ENCODE data around the gene ASCL4. TPM values are rescaled to one million over a fixed set of nuclear protein-coding genes. Genes with fewer than 3 reads are reported as not detected.
A peak's percentile ranks its signal among the peaks of the same experiment; 100 is the strongest.

The ASCL4 gene
- total and polyA plus RNA-seq, 2 donors (not counting 1 experiment from before 2014, with no cell fraction given) = not detected

DNA sequence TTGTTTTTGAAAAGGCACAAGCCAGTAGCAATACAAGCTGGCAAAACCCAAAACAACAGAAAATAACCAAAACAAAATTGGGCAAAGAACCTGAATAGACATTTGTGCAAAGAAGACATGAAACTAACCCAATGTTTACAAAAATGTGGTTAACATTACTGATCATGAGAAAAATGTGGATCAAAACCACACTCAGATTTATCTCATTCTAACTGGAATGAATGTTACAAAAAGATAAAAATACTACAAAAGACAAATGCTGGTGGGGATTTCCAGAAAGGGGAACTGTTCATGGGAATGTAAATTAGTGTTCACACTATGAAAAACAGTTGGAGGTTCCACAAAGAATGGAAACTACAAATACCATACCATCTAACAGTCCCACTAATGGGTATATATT is 26.6 kb downstream of the ASCL4 start:
- Histone ChIP-seq H3K9me3 (ENCODE audit: control insufficient read depth, insufficient read depth, low read depth, low read length) (no peaks in the 10 kb centered on the region), H3K4me1 (ENCODE audit: control insufficient read depth, extremely low read depth, insufficient read depth, low read length) (no peaks in the 10 kb centered on the region), H3K9ac (ENCODE audit: insufficient read depth, low read length) (no peak overlapping the region), H3K27me3 (ENCODE audit: control insufficient read depth, insufficient read depth, low read length) (no peaks in the 10 kb centered on the region), H2AFZ (ENCODE audit: low read length) (no peak overlapping the region), H3K4me2 (ENCODE audit: extremely low read depth, insufficient read depth, low read length) (no peak overlapping the region), H3K79me2 (ENCODE audit: control insufficient read depth, insufficient read depth, low read length) (no peaks in the 10 kb centered on the region), H4K20me1 (ENCODE audit: control insufficient read depth, extremely low read depth, insufficient read depth, low read length) (no peaks in the 10 kb centered on the region), H3K27ac (ENCODE audit: insufficient read depth, low read length) (no peak overlapping the region), H3K4me3 (replicated peaks in 1 of 4; ENCODE audit: control extremely low read depth in 1 of 4, insufficient read depth in 1 of 4, low read depth in 3 of 4, low read length in 4 of 4) (no peak overlapping the region), H3K36me3 (ENCODE audit: control insufficient read depth, insufficient read depth, low read length) (no peaks in the 10 kb centered on the region)
- TF ChIP-seq EZH2 (IDR thresholded peaks at IDR 0.05; ENCODE audit: low read length, missing control alignments) = no peak
- TF ChIP-seq, protein P1, sequence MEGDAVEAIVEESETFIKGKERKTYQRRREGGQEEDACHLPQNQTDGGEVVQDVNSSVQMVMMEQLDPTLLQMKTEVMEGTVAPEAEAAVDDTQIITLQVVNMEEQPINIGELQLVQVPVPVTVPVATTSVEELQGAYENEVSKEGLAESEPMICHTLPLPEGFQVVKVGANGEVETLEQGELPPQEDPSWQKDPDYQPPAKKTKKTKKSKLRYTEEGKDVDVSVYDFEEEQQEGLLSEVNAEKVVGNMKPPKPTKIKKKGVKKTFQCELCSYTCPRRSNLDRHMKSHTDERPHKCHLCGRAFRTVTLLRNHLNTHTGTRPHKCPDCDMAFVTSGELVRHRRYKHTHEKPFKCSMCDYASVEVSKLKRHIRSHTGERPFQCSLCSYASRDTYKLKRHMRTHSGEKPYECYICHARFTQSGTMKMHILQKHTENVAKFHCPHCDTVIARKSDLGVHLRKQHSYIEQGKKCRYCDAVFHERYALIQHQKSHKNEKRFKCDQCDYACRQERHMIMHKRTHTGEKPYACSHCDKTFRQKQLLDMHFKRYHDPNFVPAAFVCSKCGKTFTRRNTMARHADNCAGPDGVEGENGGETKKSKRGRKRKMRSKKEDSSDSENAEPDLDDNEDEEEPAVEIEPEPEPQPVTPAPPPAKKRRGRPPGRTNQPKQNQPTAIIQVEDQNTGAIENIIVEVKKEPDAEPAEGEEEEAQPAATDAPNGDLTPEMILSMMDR (conservative IDR thresholded peaks at IDR 0.05 in 1 of 2, IDR thresholded peaks at IDR 0.05 in 1 of 2; ENCODE audit: low read depth in 1 of 2, low read length in 2 of 2) = no peak
- DNase-seq (ENCODE audit: low read depth in 2 of 2) = peak in 1 of 2 donors; percentile 71

DNA sequence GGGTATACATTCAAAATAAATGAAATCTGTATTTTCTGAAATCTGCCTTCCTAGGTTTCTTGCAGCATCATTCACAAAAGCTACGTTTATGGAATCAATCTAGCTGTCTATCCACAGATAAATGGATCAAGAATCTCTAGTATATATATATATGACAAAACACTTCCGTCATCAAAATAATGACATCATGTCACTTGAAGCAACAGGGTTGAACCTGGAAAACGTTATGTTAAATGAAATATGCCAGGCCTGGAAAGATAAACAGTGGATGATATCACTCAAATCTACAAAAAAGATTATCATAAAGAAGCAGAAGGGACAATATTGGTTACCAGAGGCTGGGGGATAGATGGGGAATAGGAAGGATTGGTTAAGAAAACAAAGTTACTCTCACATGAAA is 28.6 kb downstream of the ASCL4 start:
- Histone ChIP-seq H3K9ac (ENCODE audit: insufficient read depth, low read length) (no peak overlapping the region), H3K4me2 (ENCODE audit: extremely low read depth, insufficient read depth, low read length) (no peak overlapping the region), H3K9me3 (ENCODE audit: control insufficient read depth, insufficient read depth, low read depth, low read length) (no peaks in the 10 kb centered on the region), H3K27ac (ENCODE audit: insufficient read depth, low read length) (no peak overlapping the region), H2AFZ (ENCODE audit: low read length) (no peak overlapping the region), H3K4me1 (ENCODE audit: control insufficient read depth, extremely low read depth, insufficient read depth, low read length) (no peaks in the 10 kb centered on the region), H3K79me2 (ENCODE audit: control insufficient read depth, insufficient read depth, low read length) (no peaks in the 10 kb centered on the region), H3K36me3 (ENCODE audit: control insufficient read depth, insufficient read depth, low read length) (no peaks in the 10 kb centered on the region), H3K27me3 (ENCODE audit: control insufficient read depth, insufficient read depth, low read length) (no peaks in the 10 kb centered on the region), H3K4me3 (replicated peaks in 1 of 4; ENCODE audit: control extremely low read depth in 1 of 4, insufficient read depth in 1 of 4, low read depth in 3 of 4, low read length in 4 of 4) (no peak overlapping the region), H4K20me1 (ENCODE audit: control insufficient read depth, extremely low read depth, insufficient read depth, low read length) (no peaks in the 10 kb centered on the region)
- TF ChIP-seq EZH2 (IDR thresholded peaks at IDR 0.05; ENCODE audit: low read length, missing control alignments) = no peak
- TF ChIP-seq, protein P1 (conservative IDR thresholded peaks at IDR 0.05 in 1 of 2, IDR thresholded peaks at IDR 0.05 in 1 of 2; ENCODE audit: low read depth in 1 of 2, low read length in 2 of 2) = no peak
- no peak for DNase-seq (ENCODE audit: low read depth in 2 of 2)

DNA sequence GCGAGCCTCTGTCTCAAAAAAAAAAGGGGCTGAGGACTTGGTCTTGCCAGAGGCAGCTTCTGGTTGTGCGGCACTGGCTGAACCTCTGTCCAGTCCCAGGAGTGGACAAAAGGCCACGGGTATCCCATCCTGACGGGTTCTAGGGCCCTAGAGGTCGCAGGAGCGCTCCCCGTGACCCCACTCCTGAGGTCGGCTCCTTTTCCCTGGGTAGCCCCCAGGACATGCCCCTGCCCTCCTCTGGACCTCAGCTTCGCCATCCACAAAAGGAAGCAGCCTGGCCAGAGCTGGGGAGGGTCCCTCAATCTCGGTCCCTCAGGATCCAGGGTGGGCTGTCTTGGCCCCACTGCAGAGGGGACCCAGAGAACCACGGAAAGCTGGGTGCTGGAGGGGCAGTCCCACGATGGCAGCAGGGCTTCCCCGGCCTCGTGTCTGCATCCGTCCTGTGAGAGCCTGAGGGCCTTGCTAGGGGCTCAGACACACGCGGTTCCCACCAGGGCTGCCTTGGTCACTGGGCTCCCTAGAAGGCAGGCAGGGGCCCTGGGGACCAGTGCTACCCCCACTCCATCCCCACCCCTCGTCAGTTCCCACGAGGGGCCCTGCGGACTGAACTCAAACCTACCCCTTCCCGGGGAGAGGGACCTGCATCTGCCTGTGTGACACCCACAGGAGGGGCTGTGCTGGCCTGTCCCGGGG is 31.1 kb downstream of the ASCL4 start:
- Histone ChIP-seq H3K4me2 (ENCODE audit: extremely low read depth, insufficient read depth, low read length) (no peak overlapping the region), H3K36me3 (ENCODE audit: control insufficient read depth, insufficient read depth, low read length) (no peaks in the 10 kb centered on the region), H3K9me3 (ENCODE audit: control insufficient read depth, insufficient read depth, low read depth, low read length) (no peaks in the 10 kb centered on the region), H2AFZ (ENCODE audit: low read length) (no peak overlapping the region), H3K9ac (ENCODE audit: insufficient read depth, low read length) (no peak overlapping the region), H4K20me1 (ENCODE audit: control insufficient read depth, extremely low read depth, insufficient read depth, low read length) (no peaks in the 10 kb centered on the region), H3K4me3 (replicated peaks in 1 of 4; ENCODE audit: control extremely low read depth in 1 of 4, insufficient read depth in 1 of 4, low read depth in 3 of 4, low read length in 4 of 4) (no peak overlapping the region), H3K27ac (ENCODE audit: insufficient read depth, low read length) (no peak overlapping the region), H3K27me3 (ENCODE audit: control insufficient read depth, insufficient read depth, low read length) (no peaks in the 10 kb centered on the region), H3K4me1 (ENCODE audit: control insufficient read depth, extremely low read depth, insufficient read depth, low read length) (no peaks in the 10 kb centered on the region), H3K79me2 (ENCODE audit: control insufficient read depth, insufficient read depth, low read length) (no peaks in the 10 kb centered on the region)
- TF ChIP-seq, protein P1 (conservative IDR thresholded peaks at IDR 0.05 in 1 of 2, IDR thresholded peaks at IDR 0.05 in 1 of 2; ENCODE audit: low read depth in 1 of 2, low read length in 2 of 2) = no peak
- no peak for DNase-seq (ENCODE audit: low read depth in 2 of 2)
